HEK293 (cell line): ENCODE measurements around the gene ORAI2.
A peak's percentile ranks its signal among the peaks of the same experiment; 100 is the strongest.

Source experiments
- CTCF ChIA-PET: fragments of 350-600 bp; formaldehyde crosslinking; extraction: SDS; loops from one replicate; lab custom pipeline; 2021; ENCODE audit warnings: antibody characterized with exemption; lab: Yijun Ruan, JAX
- POLR2A ChIA-PET: fragments of 300-600 bp; formaldehyde crosslinking; extraction: SDS; loops from one replicate; lab custom pipeline; 2020; ENCODE audit warnings: antibody characterized with exemption, inconsistent platforms; lab: Yijun Ruan, JAX
- H3K27ac ChIP-seq: fragments of 200-500 bp; sonication (Bioruptor generic); 2 replicates; pipeline ENCODE4 v1.5.1; 2014; ENCODE audit warnings: low read depth, low read length, control low read depth, inconsistent platforms; ENCODE audit errors: extremely low read depth
- H3K36me3 ChIP-seq, 2 experiments: fragments of 200-500 bp in 1 of 2; sonication (Bioruptor generic) in 1 of 2; 1 replicate in 1 of 2; 2 replicates in 1 of 2; pipeline ENCODE4 v1.5.1; 2014 to 2017; ENCODE audit warnings: inconsistent platforms in 2 of 2, low read length in 2 of 2; ENCODE audit not compliant: control insufficient read depth in 2 of 2, insufficient read depth in 1 of 2
- H3K4me1 ChIP-seq: fragments of 200-500 bp; sonication (Bioruptor generic); 2 replicates; pipeline ENCODE4 v1.5.1; 2014; ENCODE audit warnings: mild to moderate bottlenecking, low read length, inconsistent platforms; ENCODE audit not compliant: control insufficient read depth, insufficient read depth
- H3K4me3 ChIP-seq: 2 replicates; pipeline ENCODE4 v1.5.1; 2011; ENCODE audit warnings: low read depth, mild to moderate bottlenecking, control low read depth, low read length, moderate library complexity
- H3K9me3 ChIP-seq: fragments of 200-500 bp; sonication (Bioruptor generic); 2 replicates; pipeline ENCODE4 v1.5.1; 2014; ENCODE audit warnings: low read depth, low read length, inconsistent platforms; ENCODE audit not compliant: control insufficient read depth, insufficient read depth
- CTCF ChIP-seq: fragments of 450-650 bp; formaldehyde crosslinking; IDR thresholded peaks from 2 replicates; pipeline ENCODE4 v1.5.1; 2016; ENCODE audit warnings: missing biosample characterization, missing genetic modification characterization
- GLIS1 ChIP-seq: fragments of 450-650 bp; formaldehyde crosslinking; IDR thresholded peaks from 2 replicates; pipeline ENCODE4 v1.5.1; 2016; ENCODE audit warnings: missing biosample characterization, missing genetic modification characterization
- KLF9 ChIP-seq: fragments of 450-650 bp; formaldehyde crosslinking; IDR thresholded peaks from 2 replicates; pipeline ENCODE4 v1.5.1; 2016; ENCODE audit warnings: missing biosample characterization, missing genetic modification characterization, low read depth
- SETDB1 ChIP-seq: IDR thresholded peaks from one replicate; pipeline ENCODE4 v1.6.1; 2017; ENCODE audit warnings: mild to moderate bottlenecking, low read length, moderate library complexity, mixed read lengths; ENCODE audit not compliant: insufficient read length
- ZBTB20 ChIP-seq: fragments of 450-650 bp; formaldehyde crosslinking; IDR thresholded peaks from 2 replicates; pipeline ENCODE4 v1.5.1; 2016; ENCODE audit warnings: missing biosample characterization, missing genetic modification characterization
- ZBTB7A ChIP-seq: fragments of 450-650 bp; formaldehyde crosslinking; IDR thresholded peaks from 2 replicates; pipeline ENCODE4 v1.5.1; 2016; ENCODE audit warnings: low read depth, missing biosample characterization, missing genetic modification characterization
- ZNF10 ChIP-seq: fragments of 450-650 bp; formaldehyde crosslinking; IDR thresholded peaks from 2 replicates; pipeline ENCODE4 v1.5.1; 2017; ENCODE audit warnings: missing biosample characterization, missing genetic modification characterization
- ZNF133 ChIP-seq: fragments of 450-650 bp; formaldehyde crosslinking; IDR thresholded peaks from 2 replicates; pipeline ENCODE4 v1.5.1; 2016; ENCODE audit warnings: missing biosample characterization, missing genetic modification characterization
- ZNF140 ChIP-seq: fragments of 450-650 bp; formaldehyde crosslinking; IDR thresholded peaks from 2 replicates; pipeline ENCODE4 v1.5.1; 2016; ENCODE audit warnings: missing biosample characterization, missing genetic modification characterization
- ZNF174 ChIP-seq: fragments of 450-650 bp; formaldehyde crosslinking; IDR thresholded peaks from 2 replicates; pipeline ENCODE4 v1.5.0; 2017; ENCODE audit warnings: missing biosample characterization, mild to moderate bottlenecking, missing genetic modification characterization
- ZNF19 ChIP-seq: fragments of 450-650 bp; formaldehyde crosslinking; IDR thresholded peaks from 2 replicates; pipeline ENCODE4; 2016; ENCODE audit warnings: missing biosample characterization, missing genetic modification characterization, low read depth
- ZNF2 ChIP-seq: fragments of 450-650 bp; formaldehyde crosslinking; IDR thresholded peaks from 2 replicates; pipeline ENCODE4 v1.5.1; 2016; ENCODE audit warnings: missing biosample characterization, missing genetic modification characterization
- ZNF335 ChIP-seq: fragments of 450-650 bp; formaldehyde crosslinking; conservative IDR thresholded peaks from 2 replicates; pipeline ENCODE4 v1.5.1; 2016; ENCODE audit warnings: missing biosample characterization, missing genetic modification characterization
- ZNF521 ChIP-seq: fragments of 450-650 bp; formaldehyde crosslinking; IDR thresholded peaks from 2 replicates; pipeline ENCODE4 v1.5.1; 2017; ENCODE audit warnings: missing biosample characterization, mild to moderate bottlenecking, missing genetic modification characterization
- ZNF561 ChIP-seq: fragments of 450-650 bp; IDR thresholded peaks from 2 replicates; pipeline ENCODE4 v1.5.1; 2018; ENCODE audit warnings: missing biosample characterization, missing genetic modification characterization, borderline replicate concordance
- ZNF621 ChIP-seq: fragments of 450-650 bp; formaldehyde crosslinking; IDR thresholded peaks from 2 replicates; pipeline ENCODE4 v1.5.1; 2017; ENCODE audit warnings: missing biosample characterization, missing genetic modification characterization
- ZNF654 ChIP-seq: fragments of 450-650 bp; formaldehyde crosslinking; IDR thresholded peaks from 2 replicates; pipeline ENCODE4 v1.5.1; 2016; ENCODE audit warnings: low read depth, missing biosample characterization, missing genetic modification characterization
- ZNF670 ChIP-seq: fragments of 450-650 bp; formaldehyde crosslinking; IDR thresholded peaks from 2 replicates; pipeline ENCODE4 v1.5.1; 2016; ENCODE audit warnings: missing biosample characterization, missing genetic modification characterization, low read depth
- ZNF677 ChIP-seq: fragments of 450-650 bp; IDR thresholded peaks from 2 replicates; pipeline ENCODE4 v1.5.0; 2018; ENCODE audit warnings: missing biosample characterization, mild to moderate bottlenecking, missing genetic modification characterization, moderate library complexity
- ZNF785 ChIP-seq: fragments of 450-650 bp; formaldehyde crosslinking; IDR thresholded peaks from 2 replicates; pipeline ENCODE4 v1.5.1; 2016; ENCODE audit warnings: missing biosample characterization, missing genetic modification characterization
- ZNF792 ChIP-seq: fragments of 450-650 bp; formaldehyde crosslinking; IDR thresholded peaks from 2 replicates; pipeline ENCODE4 v1.5.1; 2016; ENCODE audit warnings: missing biosample characterization, missing genetic modification characterization
- ZNF837 ChIP-seq: fragments of 450-650 bp; formaldehyde crosslinking; IDR thresholded peaks from 2 replicates; pipeline ENCODE4 v1.5.1; 2016; ENCODE audit warnings: missing biosample characterization, missing genetic modification characterization
- ZSCAN23 ChIP-seq: fragments of 450-650 bp; formaldehyde crosslinking; IDR thresholded peaks from 2 replicates; pipeline ENCODE4 v1.5.1; 2016; ENCODE audit warnings: missing biosample characterization, missing genetic modification characterization
- TF ChIP-seq, protein P1 (sequence below): fragments of 450-650 bp; formaldehyde crosslinking; IDR thresholded peaks from 2 replicates; pipeline ENCODE4 v1.5.1; 2016; ENCODE audit warnings: missing biosample characterization, missing genetic modification characterization

Gene ORAI2

GRCh38 chr7:102392330-102392729 is 41.0 kb upstream of the ORAI2 start:
- no peaks in the 10 kb centered on the region for H3K4me1 ChIP-seq
- TF ChIP-seq CTCF = no peak
- TF ChIP-seq ZNF670 (tag by site-specific recombination) = no peak
- TF ChIP-seq ZNF10 = no peak
- no peak for TF ChIP-seq ZNF140 (tag by site-specific recombination)
- TF ChIP-seq ZNF792 (tag by site-specific recombination) = no peak
- no peak for TF ChIP-seq ZNF174 (tag by site-specific recombination)
- TF ChIP-seq KLF9 (tag by site-specific recombination) = no peak
- TF ChIP-seq ZNF133 = no peak
- TF ChIP-seq GLIS1 (tag by site-specific recombination) = no peak
- no peak for TF ChIP-seq ZNF621
- no peak for TF ChIP-seq ZBTB7A (tag by site-specific recombination)
- TF ChIP-seq ZNF654 (tag by site-specific recombination) = no peak
- TF ChIP-seq ZNF521 (tag by site-specific recombination) = no peak
- TF ChIP-seq ZNF561 (tag by site-specific recombination) = no peak
- TF ChIP-seq ZNF2 (tag by site-specific recombination) = no peak
- no peak for TF ChIP-seq ZNF837 (tag by site-specific recombination)
- TF ChIP-seq, protein P1, sequence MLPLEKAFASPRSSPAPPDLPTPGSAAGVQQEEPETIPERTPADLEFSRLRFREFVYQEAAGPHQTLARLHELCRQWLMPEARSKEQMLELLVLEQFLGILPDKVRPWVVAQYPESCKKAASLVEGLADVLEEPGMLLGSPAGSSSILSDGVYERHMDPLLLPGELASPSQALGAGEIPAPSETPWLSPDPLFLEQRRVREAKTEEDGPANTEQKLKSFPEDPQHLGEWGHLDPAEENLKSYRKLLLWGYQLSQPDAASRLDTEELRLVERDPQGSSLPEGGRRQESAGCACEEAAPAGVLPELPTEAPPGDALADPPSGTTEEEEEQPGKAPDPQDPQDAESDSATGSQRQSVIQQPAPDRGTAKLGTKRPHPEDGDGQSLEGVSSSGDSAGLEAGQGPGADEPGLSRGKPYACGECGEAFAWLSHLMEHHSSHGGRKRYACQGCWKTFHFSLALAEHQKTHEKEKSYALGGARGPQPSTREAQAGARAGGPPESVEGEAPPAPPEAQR (tag by site-specific recombination) = no peak
- no peak for TF ChIP-seq SETDB1
- no peak for TF ChIP-seq ZSCAN23
- H3K27ac ChIP-seq = no peak overlapping the region
- H3K36me3 ChIP-seq = peaks cover 5 to 15% of the 10 kb centered on the region in 2 experiments
- POLR2A ChIA-PET = interaction anchor here (1.1 kb wide), 1 partner anchor 106 kb away, joined by 4 read pairs; the partner anchor contains the start of gene SH2B2
- no peaks in the 10 kb centered on the region for H3K9me3 ChIP-seq
- CTCF ChIA-PET = interaction anchor here (7.0 kb wide), 1 partner anchor 113 kb away, joined by 89 read pairs; no protein-coding TSS in a partner anchor
- no peak overlapping the region for H3K4me3 ChIP-seq

DNA sequence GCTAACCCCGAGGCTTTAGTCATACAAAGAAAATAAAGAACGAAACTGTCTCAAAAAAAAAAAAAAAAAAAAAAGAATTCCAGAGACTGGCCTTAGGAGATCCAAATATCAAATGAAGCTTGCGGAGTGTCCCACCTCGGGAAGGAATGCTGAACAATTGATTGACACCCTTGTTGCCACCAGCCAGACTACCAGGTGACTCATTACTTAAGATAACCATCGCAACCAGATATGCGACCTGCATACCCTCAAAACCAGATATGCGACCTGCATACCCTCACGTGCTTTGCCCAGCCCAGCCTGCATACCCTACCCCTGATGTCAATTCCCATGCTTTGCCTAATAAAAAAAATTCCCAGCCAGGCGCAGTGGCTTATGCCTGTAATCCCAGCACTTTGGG is 39.9 kb upstream of the ORAI2 start:
- ChIA-PET CTCF (interaction anchor here (0.5 to 7.0 kb wide), 5 partner anchors 11 to 903 kb away, joined by 3 to 89 read pairs (median 3); no protein-coding TSS in a partner anchor), POLR2A (interaction anchor here (0.7 kb wide), 2 partner anchors 109 to 131 kb away, joined by 3 to 4 read pairs; no protein-coding TSS in a partner anchor)
- Histone ChIP-seq H3K9me3 (no peaks in the 10 kb centered on the region), H3K27ac (no peak overlapping the region), H3K36me3 (peaks cover 9 to 20% of the 10 kb centered on the region in 2 experiments), H3K4me3 (no peak overlapping the region), H3K4me1 (no peaks in the 10 kb centered on the region)
- no peak for TF ChIP-seq ZNF677

DNA sequence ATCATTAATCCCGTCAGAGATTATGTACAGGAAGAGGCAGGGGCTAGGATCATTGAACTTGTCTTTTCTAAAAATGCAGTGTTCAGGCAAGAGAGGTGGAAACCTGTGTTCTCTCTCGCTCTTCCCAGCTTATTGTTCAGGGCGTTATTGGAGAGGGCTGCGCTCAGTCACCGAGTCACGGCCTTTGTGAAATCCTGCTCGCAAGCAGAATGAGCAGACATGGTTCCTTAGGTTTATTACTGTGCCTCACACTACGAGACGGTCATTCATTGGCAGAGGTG is 37.8 kb upstream of the ORAI2 start:
- POLR2A ChIA-PET = interaction anchor here (1.1 to 1.3 kb wide), 4 partner anchors 8 to 116 kb away, joined by 3 to 7 read pairs (median 4); partner anchors contain the start of gene ALKBH4
- H3K27ac ChIP-seq = peak overlapping the region; percentile 59
- H3K9me3 ChIP-seq = no peaks in the 10 kb centered on the region
- no peaks in the 10 kb centered on the region for H3K4me1 ChIP-seq
- CTCF ChIA-PET = interaction anchor here (0.9 to 2.1 kb wide), 2 partner anchors 116 to 122 kb away, joined by 3 to 7 read pairs; no protein-coding TSS in a partner anchor
- H3K4me3 ChIP-seq = peak overlapping the region; percentile 91
- TF ChIP-seq ZBTB20 (tag by site-specific recombination) (peak; percentile 74; the same call in 1 of the 2 replicates), ZNF785 (tag by site-specific recombination) (no peak), ZNF335 (tag by site-specific recombination) (peak; percentile 74), ZNF2 (tag by site-specific recombination) (0 out of 2 replicates have a peak, but pooled peaks have one; percentile 8), ZNF19 (no peak)
- peaks cover 20 to 39% of the 10 kb centered on the region in 2 experiments for H3K36me3 ChIP-seq
